Measurements from ENCODE around the gene EIF5AL1.

Gene EIF5AL1

DNA sequence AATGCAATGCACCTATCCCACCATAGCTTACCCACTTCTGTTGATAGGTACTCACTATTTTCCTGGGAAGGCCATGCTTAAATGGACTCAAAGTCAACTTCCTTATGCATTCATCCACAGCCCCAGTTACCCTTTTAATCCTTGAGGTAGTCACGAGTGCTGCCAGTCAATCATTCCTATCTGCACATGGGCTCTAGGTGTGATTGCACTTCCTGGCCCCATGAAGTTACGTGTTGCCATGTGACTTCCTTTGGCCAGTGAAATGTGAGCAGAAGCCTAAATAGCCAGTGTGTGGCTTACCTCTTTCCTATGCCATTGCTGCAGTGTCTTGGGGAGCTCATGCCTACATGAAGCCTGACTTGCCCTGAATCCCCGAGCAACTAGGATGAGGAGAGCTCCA is 23.5 kb upstream of the EIF5AL1 start:
- Histone ChIP-seq H3K9me2 (replicated peaks; ENCODE audit: low read depth, low read length) (no peaks in the 10 kb centered on the region), H3K36me3 (ENCODE audit: insufficient read depth, low read length) (no peaks in the 10 kb centered on the region), H3K4me2 (ENCODE audit: low read depth, low read length, poor library complexity, severe bottlenecking) (no peak overlapping the region), H3K79me2 (ENCODE audit: insufficient read depth, low read length) (no peaks in the 10 kb centered on the region), H3K9me3 (ENCODE audit: insufficient read depth, low read depth, low read length) (no peaks in the 10 kb centered on the region), H4K20me1 (ENCODE audit: insufficient read depth, low read length, poor library complexity, severe bottlenecking) (no peaks in the 10 kb centered on the region), H3K9ac (ENCODE audit: low read depth, low read length, poor library complexity, severe bottlenecking) (no peak overlapping the region), H3K4me1 (ENCODE audit: insufficient read depth, low read length, poor library complexity, severe bottlenecking) (peaks cover 6% of the 10 kb centered on the region), H2AFZ (ENCODE audit: low read length) (peak overlapping the region; percentile 70), H3K27me3 (ENCODE audit: insufficient read depth, low read length, poor library complexity, severe bottlenecking) (no peaks in the 10 kb centered on the region), H3K4me3 (ENCODE audit: low read length, poor library complexity, severe bottlenecking) (no peak overlapping the region), H3F3A (ENCODE audit: low read depth) (no peaks in the 10 kb centered on the region)
- TF ChIP-seq EZH2phosphoT487 (IDR thresholded peaks at IDR 0.05; ENCODE audit: borderline replicate concordance), result no peak
- TF ChIP-seq, protein P1, sequence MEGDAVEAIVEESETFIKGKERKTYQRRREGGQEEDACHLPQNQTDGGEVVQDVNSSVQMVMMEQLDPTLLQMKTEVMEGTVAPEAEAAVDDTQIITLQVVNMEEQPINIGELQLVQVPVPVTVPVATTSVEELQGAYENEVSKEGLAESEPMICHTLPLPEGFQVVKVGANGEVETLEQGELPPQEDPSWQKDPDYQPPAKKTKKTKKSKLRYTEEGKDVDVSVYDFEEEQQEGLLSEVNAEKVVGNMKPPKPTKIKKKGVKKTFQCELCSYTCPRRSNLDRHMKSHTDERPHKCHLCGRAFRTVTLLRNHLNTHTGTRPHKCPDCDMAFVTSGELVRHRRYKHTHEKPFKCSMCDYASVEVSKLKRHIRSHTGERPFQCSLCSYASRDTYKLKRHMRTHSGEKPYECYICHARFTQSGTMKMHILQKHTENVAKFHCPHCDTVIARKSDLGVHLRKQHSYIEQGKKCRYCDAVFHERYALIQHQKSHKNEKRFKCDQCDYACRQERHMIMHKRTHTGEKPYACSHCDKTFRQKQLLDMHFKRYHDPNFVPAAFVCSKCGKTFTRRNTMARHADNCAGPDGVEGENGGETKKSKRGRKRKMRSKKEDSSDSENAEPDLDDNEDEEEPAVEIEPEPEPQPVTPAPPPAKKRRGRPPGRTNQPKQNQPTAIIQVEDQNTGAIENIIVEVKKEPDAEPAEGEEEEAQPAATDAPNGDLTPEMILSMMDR (conservative IDR thresholded peaks at IDR 0.05; ENCODE audit: low read length), result no peak

DNA sequence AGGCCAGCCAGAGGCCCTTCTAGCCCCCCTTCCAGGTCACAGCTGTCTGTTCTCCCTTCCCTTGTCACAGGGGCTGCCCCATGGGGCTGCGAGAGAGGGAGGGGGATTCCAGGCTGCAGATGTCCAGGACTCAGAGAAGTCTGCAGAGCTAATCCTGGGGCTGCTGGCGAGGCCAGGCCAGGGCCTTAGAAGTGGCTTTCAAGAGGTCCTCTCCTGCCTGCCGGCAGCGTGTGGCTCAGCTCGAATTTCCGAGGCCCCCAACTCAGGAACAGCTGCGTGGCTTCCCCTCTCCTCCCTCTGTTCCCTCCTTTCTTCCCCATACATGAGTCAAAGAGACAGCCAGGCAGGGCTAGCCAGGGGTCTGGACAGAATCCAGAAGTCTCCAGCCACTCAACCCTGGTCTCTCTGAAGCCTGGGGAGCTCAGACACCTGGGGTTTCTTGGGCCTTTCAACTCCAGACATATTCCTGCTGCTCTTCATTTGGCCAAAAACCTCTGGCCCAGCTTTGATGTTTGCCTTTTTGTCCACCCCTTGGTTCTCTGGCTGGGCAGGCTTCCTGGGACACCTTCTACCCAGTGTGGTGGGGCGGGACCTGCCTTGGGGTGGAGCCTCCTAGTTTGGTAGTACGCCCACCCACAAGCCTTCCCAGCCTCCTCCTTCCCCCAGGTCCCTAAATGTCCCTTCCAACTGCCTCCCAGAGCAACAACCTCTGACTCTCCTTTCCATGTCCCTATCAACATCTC is 21.8 kb upstream of the EIF5AL1 start:
- Histone ChIP-seq H3K4me1 (ENCODE audit: insufficient read depth, low read length, poor library complexity, severe bottlenecking) (peaks cover 15% of the 10 kb centered on the region), H2AFZ (ENCODE audit: low read length) (peak overlapping the region; percentile 34; the same call in 1 of the 2 replicates)

DNA sequence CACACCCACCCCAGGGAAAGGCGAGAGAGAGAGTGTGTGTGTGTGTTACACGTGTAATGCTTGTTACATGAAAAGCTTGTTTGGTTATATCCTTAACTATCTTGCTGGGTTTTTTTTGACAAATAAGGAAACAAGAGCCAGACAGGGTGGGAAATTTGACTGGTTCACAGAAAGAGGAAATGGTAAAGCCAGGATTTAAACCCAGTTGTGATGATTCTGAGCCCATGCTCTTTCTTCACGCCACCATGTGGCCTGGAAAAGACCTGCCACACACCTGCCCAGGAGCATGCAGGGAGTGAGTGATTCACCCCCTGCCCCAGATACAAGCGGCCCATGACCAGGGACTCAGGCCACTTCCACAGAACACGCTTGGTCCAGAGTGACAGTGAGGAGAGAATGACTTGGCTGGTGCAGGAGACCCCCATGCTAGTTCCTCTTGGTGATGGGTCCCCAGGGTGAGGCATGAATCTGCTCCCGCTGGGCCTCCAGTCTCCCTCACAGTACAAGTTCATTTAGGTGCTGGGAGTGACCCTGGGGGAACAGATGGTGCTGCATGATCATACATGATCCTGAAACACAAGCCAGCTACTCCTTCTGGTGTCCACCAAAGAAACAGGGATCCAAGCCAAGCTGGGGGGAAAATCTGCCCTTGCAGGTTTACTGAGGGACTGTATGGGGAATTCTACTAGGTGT is 21.0 kb upstream of the EIF5AL1 start:
- Histone ChIP-seq H3K79me2 (ENCODE audit: insufficient read depth, low read length) (no peaks in the 10 kb centered on the region), H3K4me2 (ENCODE audit: low read depth, low read length, poor library complexity, severe bottlenecking) (no peak overlapping the region), H2AFZ (ENCODE audit: low read length) (peak overlapping the region; percentile 34; the same call in 1 of the 2 replicates), H3K9ac (ENCODE audit: low read depth, low read length, poor library complexity, severe bottlenecking) (no peak overlapping the region), H3K4me1 (ENCODE audit: insufficient read depth, low read length, poor library complexity, severe bottlenecking) (peaks cover 21% of the 10 kb centered on the region), H3K27me3 (ENCODE audit: insufficient read depth, low read length, poor library complexity, severe bottlenecking) (no peaks in the 10 kb centered on the region), H3K4me3 (ENCODE audit: low read length, poor library complexity, severe bottlenecking) (no peak overlapping the region), H4K20me1 (ENCODE audit: insufficient read depth, low read length, poor library complexity, severe bottlenecking) (no peaks in the 10 kb centered on the region), H3K9me2 (replicated peaks; ENCODE audit: low read depth, low read length) (no peaks in the 10 kb centered on the region), H3K9me3 (ENCODE audit: insufficient read depth, low read depth, low read length) (no peaks in the 10 kb centered on the region), H3F3A (ENCODE audit: low read depth) (no peaks in the 10 kb centered on the region), H3K36me3 (ENCODE audit: insufficient read depth, low read length) (no peaks in the 10 kb centered on the region)
- TF ChIP-seq, protein P1 (conservative IDR thresholded peaks at IDR 0.05; ENCODE audit: low read length), result peak; percentile 41
- TF ChIP-seq EZH2phosphoT487 (IDR thresholded peaks at IDR 0.05; ENCODE audit: borderline replicate concordance), result no peak

More for the DNA sequence above, 21.8 kb upstream of the EIF5AL1 start:
- Histone ChIP-seq H3F3A (ENCODE audit: low read depth) (no peaks in the 10 kb centered on the region), H4K20me1 (ENCODE audit: insufficient read depth, low read length, poor library complexity, severe bottlenecking) (no peaks in the 10 kb centered on the region), H3K4me3 (ENCODE audit: low read length, poor library complexity, severe bottlenecking) (no peak overlapping the region), H3K27me3 (ENCODE audit: insufficient read depth, low read length, poor library complexity, severe bottlenecking) (no peaks in the 10 kb centered on the region), H3K36me3 (ENCODE audit: insufficient read depth, low read length) (no peaks in the 10 kb centered on the region), H3K9ac (ENCODE audit: low read depth, low read length, poor library complexity, severe bottlenecking) (no peak overlapping the region), H3K9me2 (replicated peaks; ENCODE audit: low read depth, low read length) (no peaks in the 10 kb centered on the region), H3K79me2 (ENCODE audit: insufficient read depth, low read length) (no peaks in the 10 kb centered on the region), H3K9me3 (ENCODE audit: insufficient read depth, low read depth, low read length) (no peaks in the 10 kb centered on the region), H3K4me2 (ENCODE audit: low read depth, low read length, poor library complexity, severe bottlenecking) (no peak overlapping the region)
- no peak for TF ChIP-seq EZH2phosphoT487 (IDR thresholded peaks at IDR 0.05; ENCODE audit: borderline replicate concordance)
- TF ChIP-seq, protein P1 (conservative IDR thresholded peaks at IDR 0.05; ENCODE audit: low read length), result no peak
